Osteocyte (in vitro differentiated cells): ENCODE data around the gene SLC7A1. TPM values are rescaled to one million over a fixed set of nuclear protein-coding genes. Genes with fewer than 3 reads are reported as not detected.

ENCODE experiments used
- DNase-seq: peaks from one replicate; pipeline ENCODE4 v3.0.0; 2021; ENCODE audit warnings: mixed read lengths; ENCODE audit not compliant: unreplicated experiment; ENCODE audit errors: extremely low spot score
- H3K27ac Mint-ChIP-seq: one replicate; pipeline ENCODE4 v1.8.0; 2021; ENCODE audit warnings: mild to moderate bottlenecking, mixed read lengths; ENCODE audit not compliant: unreplicated experiment
- H3K27me3 Mint-ChIP-seq: one replicate; pipeline ENCODE4 v1.8.0; 2021; ENCODE audit warnings: mixed read lengths; ENCODE audit not compliant: unreplicated experiment
- H3K36me3 Mint-ChIP-seq: one replicate; pipeline ENCODE4 v1.8.0; 2021; ENCODE audit warnings: mixed read lengths; ENCODE audit not compliant: unreplicated experiment
- H3K4me1 Mint-ChIP-seq: one replicate; pipeline ENCODE4 v1.8.0; 2021; ENCODE audit warnings: mixed read lengths; ENCODE audit not compliant: unreplicated experiment
- H3K4me3 Mint-ChIP-seq: one replicate; pipeline ENCODE4 v1.8.0; 2021; ENCODE audit warnings: mild to moderate bottlenecking, moderate library complexity, mixed read lengths; ENCODE audit not compliant: unreplicated experiment
- H3K9me3 Mint-ChIP-seq: one replicate; pipeline ENCODE4 v1.8.0; 2021; ENCODE audit warnings: mixed read lengths; ENCODE audit not compliant: unreplicated experiment
- CTCF ChIP-seq: fragments of 200-600 bp; sonication (generic); IDR thresholded peaks from 2 replicates; pipeline ENCODE4 v1.5.0; 2021; ENCODE audit warnings: antibody characterized with exemption, mild to moderate bottlenecking, moderate library complexity
- total RNA-seq: library from RNA; stranded (reverse); gene quantifications from 2 replicates; pipeline ENCODE4 v1.2.1, GENCODE V29; 2021

The SLC7A1 gene
- total RNA-seq, 1 donor from 2014 or later = 84.0 TPM

- Mint-ChIP-seq H3K4me1 (peaks cover 86% of the 10 kb centered on the region), H3K27ac (no peak overlapping the region), H3K9me3 (no peaks in the 10 kb centered on the region), H3K27me3 (no peaks in the 10 kb centered on the region), H3K36me3 (peaks cover 6% of the 10 kb centered on the region), H3K4me3 (no peak overlapping the region)
- no peak for DNase-seq
- TF ChIP-seq CTCF = no peak
These were observed 7.8 kb downstream of the SLC7A1 start for GRCh38 chr13:29587645-29588044.

GRCh38 chr13:29583073-29583785 is 12.3 kb downstream of the SLC7A1 start:
- no peak for DNase-seq
- no peak for TF ChIP-seq CTCF
- no peak overlapping the region for H3K27ac Mint-ChIP-seq
- H3K4me1 Mint-ChIP-seq = peaks cover 88% of the 10 kb centered on the region
- H3K4me3 Mint-ChIP-seq = no peak overlapping the region
- H3K27me3 Mint-ChIP-seq = no peaks in the 10 kb centered on the region
- peaks cover 10% of the 10 kb centered on the region for H3K36me3 Mint-ChIP-seq
- H3K9me3 Mint-ChIP-seq = no peaks in the 10 kb centered on the region

GRCh38 chr13:29582171-29582570 is 13.3 kb downstream of the SLC7A1 start:
- Mint-ChIP-seq H3K27ac (no peak overlapping the region), H3K9me3 (no peaks in the 10 kb centered on the region), H3K4me1 (peaks cover 80% of the 10 kb centered on the region), H3K36me3 (peaks cover 8% of the 10 kb centered on the region), H3K27me3 (no peaks in the 10 kb centered on the region), H3K4me3 (no peak overlapping the region)
- no peak for TF ChIP-seq CTCF
- no peak for DNase-seq

- Mint-ChIP-seq H3K4me3 (no peak overlapping the region), H3K27ac (no peak overlapping the region), H3K36me3 (peaks cover 8% of the 10 kb centered on the region), H3K4me1 (peaks cover 75% of the 10 kb centered on the region), H3K9me3 (no peaks in the 10 kb centered on the region), H3K27me3 (no peaks in the 10 kb centered on the region)
- no peak for TF ChIP-seq CTCF
- DNase-seq = no peak
These were observed 13.8 kb downstream of the SLC7A1 start for GRCh38 chr13:29581666-29582065.

GRCh38 chr13:29579094-29579493 is 16.4 kb downstream of the SLC7A1 start:
- Mint-ChIP-seq H3K27me3 (no peaks in the 10 kb centered on the region), H3K4me1 (peaks cover 63% of the 10 kb centered on the region), H3K4me3 (no peak overlapping the region), H3K36me3 (peaks cover 15% of the 10 kb centered on the region), H3K27ac (no peak overlapping the region), H3K9me3 (no peaks in the 10 kb centered on the region)
- no peak for DNase-seq
- TF ChIP-seq CTCF = no peak
